HepG2 (cell line): ENCODE results near the gene MGMT.

Source experiments
- CTCF ChIP-seq: sonication (generic); formaldehyde crosslinking; IDR thresholded peaks from 2 replicates; pipeline ENCODE4 v1.5.0; 2020; ENCODE audit warnings: mild to moderate bottlenecking, missing genetic modification reagents, moderate library complexity
- FIP1L1 ChIP-seq: fragments of 200-400 bp; formaldehyde crosslinking; IDR thresholded peaks from 2 replicates; pipeline ENCODE4 v1.6.1; 2018; ENCODE audit warnings: low read depth, mild to moderate bottlenecking, low read length, moderate library complexity, borderline replicate concordance; ENCODE audit not compliant: insufficient read depth
- MED13 ChIP-seq: sonication (generic); formaldehyde crosslinking; IDR thresholded peaks from 2 replicates; pipeline ENCODE4 v1.5.0; 2020; ENCODE audit warnings: missing genetic modification reagents
- ZFX ChIP-seq: sonication (generic); formaldehyde crosslinking; IDR thresholded peaks from 2 replicates; pipeline ENCODE4 v1.4.0; 2020; ENCODE audit warnings: mild to moderate bottlenecking, low read depth, missing genetic modification reagents, moderate library complexity

- TF ChIP-seq MED13 (CRISPR knock-in tag): no peak
- no peak for TF ChIP-seq CTCF (CRISPR knock-in tag)
- no peak for TF ChIP-seq FIP1L1
- TF ChIP-seq ZFX (CRISPR knock-in tag): no peak
Observed at GRCh38 chr10:129601737-129602136, 134.7 kb downstream of the MGMT start.
